Mucosa of gallbladder (tissue), 1 donor: ENCODE data around the gene ARHGEF4. TPM values are rescaled to one million over a fixed set of nuclear protein-coding genes. Genes with fewer than 3 reads are reported as not detected.
"Not testable (repeated sequence)": the region's sequence is repeated elsewhere in the genome, so short reads cannot be mapped to it uniquely, and the experiment has no call there.

Source experiments
- DNase-seq: peaks from one replicate; pipeline ENCODE4 v3.0.0-alpha.2; 2020; ENCODE audit warnings: low spot score
- total RNA-seq: library from RNA; stranded (reverse); gene quantifications from one replicate; pipeline ENCODE4 v1.2.1, GENCODE V29; 2021
- donor health status: DM: no; HTN: no; CAD: no.

The ARHGEF4 gene
- total RNA-seq, 1 donor from 2014 or later: 11.7 TPM

DNA sequence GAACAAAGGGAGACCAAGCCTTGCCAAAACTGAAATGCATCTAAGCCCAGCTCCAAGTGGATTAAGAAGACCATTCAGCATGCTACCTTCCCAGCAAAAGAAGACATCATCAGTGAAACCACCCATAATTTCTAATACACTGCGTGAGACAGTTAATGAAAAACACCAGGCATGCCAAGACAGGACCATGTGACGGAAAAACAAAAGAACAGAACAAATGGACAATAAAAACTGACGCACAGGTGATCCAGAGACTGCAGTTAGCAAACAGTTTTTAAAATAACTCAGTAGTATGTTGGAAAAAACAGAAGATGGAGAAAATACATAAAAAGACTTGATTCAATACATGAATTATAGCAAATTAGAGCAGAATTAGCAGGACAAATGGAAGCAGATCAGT, 241.3 kb downstream of the ARHGEF4 start:
- DNase-seq: no peak

DNA sequence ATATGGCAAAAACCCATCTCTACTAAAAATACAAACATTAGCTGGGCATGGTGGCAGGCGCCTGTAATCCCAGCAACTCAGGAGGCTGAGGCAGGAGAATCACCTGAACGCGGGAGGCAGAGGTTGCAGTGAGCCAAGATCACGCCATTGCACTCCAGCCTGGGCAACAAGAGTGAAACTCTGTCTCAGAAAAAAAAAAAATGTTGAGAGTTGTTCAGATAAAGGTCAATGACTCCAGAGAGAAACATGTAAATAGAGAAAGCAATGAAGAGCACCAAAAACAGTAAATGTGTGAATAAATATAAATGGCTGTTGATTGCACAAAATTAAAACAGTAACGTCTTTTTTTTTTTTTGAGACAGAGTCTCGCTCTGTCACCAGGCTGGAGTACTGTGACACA, 243.2 kb downstream of the ARHGEF4 start:
- DNase-seq: not testable (repeated sequence)

DNA sequence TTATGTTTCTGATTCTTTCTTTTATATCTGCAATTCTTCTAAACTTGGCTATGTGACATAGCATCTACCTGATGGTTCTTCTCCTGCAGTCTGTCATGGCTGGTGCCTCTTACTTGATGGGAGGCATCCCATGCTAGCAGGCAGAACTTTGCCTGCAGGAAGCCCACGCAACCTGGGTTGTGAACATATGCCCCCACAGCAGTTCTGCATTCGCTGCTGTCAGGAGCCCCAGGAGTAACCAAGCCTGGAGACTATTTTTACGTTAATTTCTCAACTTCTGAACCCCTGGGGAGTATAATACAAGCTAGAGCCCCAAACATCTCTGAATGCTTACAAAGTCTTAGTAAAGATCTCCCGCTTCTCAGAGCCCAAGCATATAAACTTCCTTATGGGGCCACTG, 244.5 kb downstream of the ARHGEF4 start:
- no peak for DNase-seq

DNA sequence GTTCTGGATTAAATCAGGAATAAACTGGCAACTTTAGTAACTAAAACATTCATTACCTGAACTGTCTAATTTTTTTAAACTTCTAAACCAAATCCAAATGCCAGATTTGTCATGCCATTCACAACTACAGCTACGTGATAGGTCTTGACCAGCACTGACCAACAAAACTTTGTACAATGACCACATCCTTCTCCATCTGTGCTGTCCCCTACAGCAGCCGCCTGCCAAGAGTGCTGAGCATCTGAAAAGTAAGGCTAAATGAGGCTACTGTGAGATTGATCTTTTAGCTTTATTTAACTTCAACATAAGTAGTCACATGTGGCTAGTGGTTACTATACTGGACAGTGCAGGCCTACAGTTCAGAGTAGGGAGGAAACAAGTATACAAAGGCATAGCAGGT, 248.9 kb downstream of the ARHGEF4 start:
- DNase-seq: no peak

DNA sequence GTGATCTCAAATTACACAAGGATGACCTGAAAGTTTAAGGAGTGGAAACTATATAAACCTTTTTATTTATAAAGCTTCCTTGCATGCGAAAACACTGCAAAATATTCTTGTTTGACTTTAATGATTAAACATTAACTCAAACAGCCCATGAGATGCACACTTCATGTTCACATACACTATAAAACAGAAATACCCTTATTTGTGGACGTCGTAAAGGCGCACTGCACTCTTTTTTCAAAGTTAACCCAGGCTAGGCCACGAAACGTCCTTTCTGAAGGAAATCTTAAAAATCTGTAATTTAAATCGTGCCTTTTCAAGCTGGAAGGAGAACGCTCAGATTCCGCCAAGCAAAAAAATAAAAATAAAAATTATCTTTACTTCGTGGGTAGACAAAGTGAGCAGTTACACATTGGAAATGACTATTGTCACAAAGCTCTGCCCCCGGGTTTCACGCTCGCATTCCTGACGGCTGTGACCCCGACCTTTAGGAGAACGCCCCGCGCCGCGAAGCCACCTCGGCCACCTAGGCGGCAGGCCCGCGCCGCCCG, 255.8 kb downstream of the ARHGEF4 start:
- DNase-seq: no peak

DNA sequence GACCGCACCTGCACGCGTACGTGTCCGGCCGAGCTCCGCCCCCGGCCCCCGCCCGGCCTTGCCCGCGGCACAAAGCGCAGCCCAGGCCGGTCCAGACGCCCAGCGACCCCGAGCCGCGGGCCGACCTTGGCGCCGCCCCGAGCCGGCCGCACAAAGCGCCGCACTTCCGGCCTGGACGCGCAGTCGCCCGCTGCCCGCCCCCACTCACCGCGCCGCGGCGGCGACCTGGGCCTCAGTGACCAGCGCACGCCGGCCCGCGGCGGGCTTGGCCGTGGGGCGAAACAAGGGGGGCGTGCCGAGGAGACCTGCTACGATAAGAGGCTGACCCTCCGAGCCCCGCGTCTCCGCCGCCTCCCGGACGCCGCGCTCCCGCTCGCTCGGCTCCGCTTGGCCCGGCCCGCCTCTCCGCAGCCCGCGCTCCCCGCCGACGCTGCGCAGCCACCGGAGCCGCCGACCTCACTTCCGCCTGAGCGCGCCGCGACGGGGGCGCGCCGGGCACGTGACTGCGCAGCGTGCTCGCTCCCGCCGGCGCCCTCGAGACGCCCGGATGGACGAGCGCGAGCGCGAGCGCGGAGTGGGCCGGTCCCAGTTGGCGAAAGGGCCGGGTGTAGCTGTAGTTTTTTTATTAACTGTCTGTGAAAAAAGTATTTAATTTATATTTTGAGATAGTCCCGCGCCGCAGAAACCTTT, 256.4 kb downstream of the ARHGEF4 start, which contains the start of gene FAM168B:
Gene FAM168B, minus strand, starts transcription at position 455 of the 690 bp plus-strand sequence. CDS start 10,814 bp downstream, outside the sequence.
- peak; percentile 90 for DNase-seq

DNA sequence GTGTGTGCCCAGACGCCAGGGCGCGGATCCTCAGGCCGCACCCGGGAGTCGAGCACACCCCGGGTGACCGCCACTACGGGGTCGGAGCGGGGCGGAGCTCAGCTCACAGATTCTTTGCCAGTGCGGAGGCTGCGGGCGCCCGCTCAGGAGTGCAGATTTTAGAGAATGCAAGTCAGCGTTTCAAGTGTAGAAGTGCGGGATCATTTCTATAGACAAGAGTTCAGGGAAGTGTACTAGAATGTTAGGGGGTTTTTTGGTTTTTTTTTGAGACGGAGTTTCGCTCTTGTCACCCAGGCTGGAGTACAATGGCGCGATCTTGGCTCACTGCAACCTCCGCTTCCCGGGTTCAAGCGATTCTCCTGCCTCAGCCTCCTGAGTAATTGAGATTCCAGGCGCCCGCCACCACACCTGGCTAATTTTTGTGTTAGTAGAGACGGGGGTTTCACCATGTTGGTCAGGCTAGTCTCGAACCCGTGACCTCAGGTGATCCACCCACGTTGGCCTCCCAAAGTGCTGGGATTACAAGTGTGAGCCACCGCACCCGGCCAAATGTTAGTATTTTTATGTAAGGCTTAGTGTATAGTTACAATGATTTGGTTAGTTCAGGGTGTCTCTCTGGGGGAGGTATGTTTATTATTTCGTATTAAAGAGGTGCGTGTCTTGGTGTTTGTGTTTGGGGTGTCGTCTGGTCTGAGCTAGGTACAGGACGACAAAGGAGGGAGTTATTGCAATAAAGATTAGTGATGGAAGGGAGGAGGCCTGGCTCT, 257.2 kb downstream of the ARHGEF4 start:
- no peak for DNase-seq

DNA sequence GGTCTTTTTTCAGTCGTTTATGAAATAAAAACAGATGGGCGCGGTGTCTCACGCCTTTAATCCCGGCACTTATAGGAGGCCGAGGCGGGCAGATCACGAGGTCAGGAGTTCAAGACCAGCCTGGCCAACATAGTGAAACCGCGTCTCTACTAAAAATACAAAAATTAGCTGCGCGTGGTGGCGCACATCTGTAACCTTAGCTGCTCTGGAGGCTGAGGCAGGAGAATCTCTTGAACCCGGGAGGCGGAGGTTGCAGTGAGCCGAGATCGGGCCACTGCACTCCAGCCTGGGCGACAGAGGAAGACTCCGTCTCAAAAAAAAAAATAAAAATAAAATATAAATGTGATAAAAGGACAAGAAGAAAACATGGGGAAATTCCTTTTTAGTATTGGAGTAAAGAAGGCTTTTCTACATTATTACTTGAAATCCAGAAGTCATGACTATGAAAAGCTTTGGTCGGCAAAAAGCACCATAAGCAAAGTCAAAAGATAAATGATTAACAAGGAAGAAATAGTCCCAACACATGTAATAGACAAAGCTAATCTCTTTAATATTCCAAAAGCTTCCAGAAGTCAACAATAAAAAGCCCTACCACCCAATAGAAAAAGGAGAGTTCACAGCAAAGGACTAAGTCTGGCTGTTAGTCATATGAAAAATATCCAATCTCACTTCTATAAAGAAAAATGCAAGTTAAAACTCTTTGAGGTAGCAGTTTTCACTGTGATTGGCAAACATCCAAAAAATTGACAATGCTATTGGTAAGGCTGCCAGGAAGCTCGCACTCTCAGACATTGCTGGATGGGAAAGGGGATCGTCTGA, 258.0 kb downstream of the ARHGEF4 start:
- DNase-seq: no peak

Other genes with a start within 250 kb of the ARHGEF4 start
- gene CFC1, start 237.3 kb upstream of the ARHGEF4 start, total RNA-seq: not detected
- gene POTEJ, start 225.5 kb upstream of the ARHGEF4 start, total RNA-seq: not detected
- gene GPR148, start 107.8 kb upstream of the ARHGEF4 start, total RNA-seq: not detected
- 0.03 TPM for gene AMER3, start 81.4 kb upstream of the ARHGEF4 start, total RNA-seq